Upper lobe of left lung (tissue), 6 donors: Measurements from ENCODE around the gene STK33. TPM values are rescaled to one million over a fixed set of nuclear protein-coding genes. Genes with fewer than 3 reads are reported as not detected.

ENCODE experiments used
- ATAC-seq, 2 donors: fragments of 200-7000 bp; cut with Tn5 transposase; one replicate each; pipeline ENCODE4 v1.9.1; 2022; ENCODE audit warnings: mild to moderate bottlenecking in 2 of 2, moderate library complexity in 2 of 2; ENCODE audit not compliant: low FRiP score in 2 of 2
- DNase-seq, 2 donors: peaks; one replicate each; pipeline ENCODE4 v3.0.0-alpha.2; 2019 to 2020
- H3K27ac ChIP-seq, 4 donors: fragments of 200-600 bp; sonication (generic); one replicate each; pipeline ENCODE4 v1.5.1; 2016 to 2019
- H3K27me3 ChIP-seq, 4 donors: fragments of 200-600 bp; sonication (generic); one replicate each; pipeline ENCODE4 v1.5.1; 2017 to 2019
- H3K36me3 ChIP-seq, 4 donors: fragments of 200-600 bp; sonication (generic); one replicate each; pipeline ENCODE4 v1.5.1; 2016 to 2019
- H3K4me1 ChIP-seq, 4 donors: fragments of 200-600 bp; sonication (generic); one replicate each; pipeline ENCODE4 v1.5.1; 2018 to 2019
- H3K4me3 ChIP-seq, 4 donors: fragments of 200-600 bp; sonication (generic); one replicate each; pipeline ENCODE4 v1.5.1; 2017 to 2019; ENCODE audit warnings: mild to moderate bottlenecking in 2 of 4, moderate library complexity in 1 of 4
- H3K9me3 ChIP-seq, 4 donors: fragments of 200-600 bp; sonication (generic); one replicate each; pipeline ENCODE4 v1.5.1; 2018 to 2019
- EP300 ChIP-seq, 4 donors: sonication (generic); formaldehyde crosslinking; IDR thresholded peaks; one replicate each; pipeline ENCODE4 v1.5.1; 2017; ENCODE audit warnings: antibody characterized with exemption in 4 of 4, control low read depth in 2 of 4
- POLR2A ChIP-seq, 4 donors: fragments of 450-650 bp; IDR thresholded peaks; one replicate each; pipeline ENCODE4 v1.5.1; 2016 to 2017; ENCODE audit warnings: antibody characterized with exemption in 4 of 4, mild to moderate bottlenecking in 2 of 4
- POLR2AphosphoS5 ChIP-seq, 2 donors: sonication (generic); formaldehyde crosslinking; IDR thresholded peaks; one replicate each; pipeline ENCODE4 v1.5.1; 2017; ENCODE audit warnings: antibody characterized with exemption in 2 of 2
- WGBS, 2 donors: methylation state at CpG; one replicate each; pipeline ENCODE4 v1.1.5; 2017 to 2018; 5-methylcytosine and 5-hydroxymethylcytosine counted together
- total RNA-seq, 6 donors: library from RNA; depleted of rRNA in 4 of 6; stranded (reverse); fragments of >200 nt in 4 of 6; gene quantifications; one replicate each; pipeline versions ENCODE4 v1.1.0 to v1.2.1, GENCODE V29; 2016 to 2021
- TF ChIP-seq, protein P1 (sequence below), 6 experiments: fragments of 450-650 bp in 4 of 6; fragments of 200-600 bp in 2 of 6; sonication (generic) in 2 of 6; IDR thresholded peaks; one replicate each; pipeline ENCODE4 v1.5.1; 2016 to 2019; ENCODE audit warnings: antibody characterized with exemption in 6 of 6
- donor health status: DM: no; HTN: no; CAD: no; lungs with moderate emphysema.
- donor health status: DM: no; HTN: yes; CAD: no; lungs with severe emphysema.

The STK33 gene
- total RNA-seq, 6 donors from 2014 or later, result 10.3 to 77.0 (median 15.6) TPM

- Histone ChIP-seq H3K27ac (no peak overlapping the region), H3K4me3 (no peak overlapping the region), H3K27me3 (no peaks in the 10 kb centered on the region), H3K4me1 (no peaks in the 10 kb centered on the region), H3K36me3 (no peaks in the 10 kb centered on the region), H3K9me3 (peaks cover 0 to 5% (median 4%) of the 10 kb centered on the region in 4 donors)
- no peak for DNase-seq
- TF ChIP-seq POLR2AphosphoS5 (IDR thresholded peaks at IDR 0.05) (no peak), EP300 (IDR thresholded peaks at IDR 0.05) (no peak), POLR2A (IDR thresholded peaks at IDR 0.05) (no peak)
- TF ChIP-seq, protein P1, sequence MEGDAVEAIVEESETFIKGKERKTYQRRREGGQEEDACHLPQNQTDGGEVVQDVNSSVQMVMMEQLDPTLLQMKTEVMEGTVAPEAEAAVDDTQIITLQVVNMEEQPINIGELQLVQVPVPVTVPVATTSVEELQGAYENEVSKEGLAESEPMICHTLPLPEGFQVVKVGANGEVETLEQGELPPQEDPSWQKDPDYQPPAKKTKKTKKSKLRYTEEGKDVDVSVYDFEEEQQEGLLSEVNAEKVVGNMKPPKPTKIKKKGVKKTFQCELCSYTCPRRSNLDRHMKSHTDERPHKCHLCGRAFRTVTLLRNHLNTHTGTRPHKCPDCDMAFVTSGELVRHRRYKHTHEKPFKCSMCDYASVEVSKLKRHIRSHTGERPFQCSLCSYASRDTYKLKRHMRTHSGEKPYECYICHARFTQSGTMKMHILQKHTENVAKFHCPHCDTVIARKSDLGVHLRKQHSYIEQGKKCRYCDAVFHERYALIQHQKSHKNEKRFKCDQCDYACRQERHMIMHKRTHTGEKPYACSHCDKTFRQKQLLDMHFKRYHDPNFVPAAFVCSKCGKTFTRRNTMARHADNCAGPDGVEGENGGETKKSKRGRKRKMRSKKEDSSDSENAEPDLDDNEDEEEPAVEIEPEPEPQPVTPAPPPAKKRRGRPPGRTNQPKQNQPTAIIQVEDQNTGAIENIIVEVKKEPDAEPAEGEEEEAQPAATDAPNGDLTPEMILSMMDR (IDR thresholded peaks at IDR 0.05), result no peak
- ATAC-seq, result no peak
- 69% methylated on average over 1 of the region's 1 CpG for WGBS, 2 donors
Measured at GRCh38 chr11:8573777-8574176, 20.3 kb downstream of the STK33 start.

DNA sequence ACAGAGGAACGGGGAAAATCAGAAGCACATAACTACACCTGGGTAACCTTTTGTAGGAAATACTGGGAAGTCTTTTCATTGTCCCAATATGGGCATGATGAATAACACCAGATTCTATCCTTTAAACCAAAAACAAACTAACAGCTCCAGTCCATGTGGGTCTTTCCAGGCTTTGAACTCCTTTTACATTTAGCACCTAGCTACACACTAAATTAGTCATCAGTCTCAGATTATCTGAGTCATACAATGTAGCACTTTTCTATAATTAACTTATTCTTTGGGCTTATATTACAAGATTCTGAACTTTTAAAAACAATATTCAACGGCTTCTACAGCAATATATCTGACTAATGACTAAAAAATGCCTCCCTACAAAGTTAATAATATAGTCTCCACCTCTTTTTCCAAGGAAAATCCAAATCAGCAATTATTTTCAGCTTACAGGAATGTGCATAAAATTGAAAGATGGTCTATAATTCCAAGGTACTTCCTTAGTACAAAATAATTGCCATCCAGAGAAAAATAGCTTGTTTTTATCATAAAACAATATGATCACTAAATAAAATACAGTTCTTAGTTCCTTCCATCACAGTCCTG, 26.3 kb downstream of the STK33 start:
- Histone ChIP-seq H3K36me3 (no peaks in the 10 kb centered on the region), H3K27me3 (no peaks in the 10 kb centered on the region), H3K4me3 (no peak overlapping the region), H3K9me3 (no peaks in the 10 kb centered on the region), H3K27ac (no peak overlapping the region), H3K4me1 (no peaks in the 10 kb centered on the region)
- ATAC-seq (no peak), DNase-seq (no peak)
- whole genome bisulfite sequencing, 2 donors, result 72 to 75% methylated on average over 2 of the region's 2 CpGs
- TF ChIP-seq EP300 (IDR thresholded peaks at IDR 0.05), result no peak
- TF ChIP-seq POLR2A (IDR thresholded peaks at IDR 0.05), result no peak
- TF ChIP-seq, protein P1 (IDR thresholded peaks at IDR 0.05), result no peak
- TF ChIP-seq POLR2AphosphoS5 (IDR thresholded peaks at IDR 0.05), result no peak

GRCh38 chr11:8566613-8567210, 27.3 kb downstream of the STK33 start:
- H3K4me1 ChIP-seq, result no peaks in the 10 kb centered on the region
- no peak overlapping the region for H3K27ac ChIP-seq
- no peak overlapping the region for H3K4me3 ChIP-seq
- H3K27me3 ChIP-seq, result no peaks in the 10 kb centered on the region
- no peak for DNase-seq
- H3K36me3 ChIP-seq, result no peaks in the 10 kb centered on the region
- 39 to 44% methylated on average over 5 of the region's 5 CpGs for WGBS, 2 donors
- TF ChIP-seq POLR2A (IDR thresholded peaks at IDR 0.05), result no peak
- TF ChIP-seq, protein P1 (IDR thresholded peaks at IDR 0.05), result peak in 5 of 6 experiments; percentile 50 to 60 (median 56)
- H3K9me3 ChIP-seq, result peaks cover 0 to 2% (median 2%) of the 10 kb centered on the region in 4 donors
- peak in 1 of 2 donors; percentile 61 for ATAC-seq

DNA sequence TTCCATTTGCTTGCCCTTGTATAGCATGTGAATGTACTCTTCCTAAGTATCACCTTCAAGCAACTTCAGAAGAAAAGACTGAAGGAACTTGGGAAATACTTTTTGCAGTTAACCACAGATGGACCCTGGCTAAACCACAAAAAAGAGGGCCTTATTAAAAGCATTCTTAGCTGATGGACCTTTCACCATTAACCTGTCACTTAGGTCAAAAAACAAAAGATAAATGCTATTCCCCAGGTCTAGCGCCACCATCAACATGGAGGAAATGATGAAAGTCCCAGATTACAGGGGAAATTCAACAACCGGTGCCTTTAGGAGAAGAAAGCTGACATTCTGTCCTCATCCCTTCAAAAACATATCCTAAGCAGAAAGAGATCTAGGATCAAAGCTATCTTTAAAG, 29.5 kb downstream of the STK33 start:
- Histone ChIP-seq H3K36me3 (no peaks in the 10 kb centered on the region), H3K9me3 (peaks cover 0 to 9% (median 6%) of the 10 kb centered on the region in 4 donors), H3K4me1 (no peaks in the 10 kb centered on the region), H3K27ac (no peak overlapping the region), H3K4me3 (no peak overlapping the region), H3K27me3 (no peaks in the 10 kb centered on the region)
- ATAC-seq (no peak), DNase-seq (no peak)
- TF ChIP-seq POLR2A (IDR thresholded peaks at IDR 0.05), result no peak
- TF ChIP-seq, protein P1 (IDR thresholded peaks at IDR 0.05), result no peak
- TF ChIP-seq POLR2AphosphoS5 (IDR thresholded peaks at IDR 0.05), result no peak
- TF ChIP-seq EP300 (IDR thresholded peaks at IDR 0.05), result no peak
- 47 to 63% methylated on average over 2 of the region's 2 CpGs for WGBS, 2 donors

DNA sequence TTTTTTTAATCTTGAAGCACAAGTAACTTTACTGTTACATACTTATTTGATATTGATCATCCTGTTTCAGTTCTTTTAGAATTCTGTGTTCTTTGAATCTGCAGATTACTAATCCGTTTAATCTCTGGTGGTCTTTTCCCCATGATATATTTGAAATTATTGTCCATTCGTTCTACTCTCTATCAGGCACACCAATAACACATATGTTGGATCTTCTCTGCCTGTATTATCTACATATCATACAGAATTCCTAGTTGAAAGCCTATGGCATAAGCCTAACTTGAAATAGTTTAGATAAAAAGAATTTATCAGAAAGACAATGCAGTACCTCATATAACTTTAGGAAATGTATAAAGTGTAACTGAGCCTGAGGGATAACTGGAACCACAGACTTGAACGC, 32.6 kb downstream of the STK33 start:
- Histone ChIP-seq H3K27ac (no peak overlapping the region), H3K4me3 (no peak overlapping the region), H3K36me3 (no peaks in the 10 kb centered on the region), H3K4me1 (no peaks in the 10 kb centered on the region), H3K9me3 (peaks cover 0 to 9% (median 6%) of the 10 kb centered on the region in 4 donors), H3K27me3 (no peaks in the 10 kb centered on the region)
- DNase-seq (no peak), ATAC-seq (no peak)
- TF ChIP-seq POLR2A (IDR thresholded peaks at IDR 0.05) (no peak), EP300 (IDR thresholded peaks at IDR 0.05) (no peak), POLR2AphosphoS5 (IDR thresholded peaks at IDR 0.05) (no peak)
- TF ChIP-seq, protein P1 (IDR thresholded peaks at IDR 0.05), result no peak
- WGBS, 2 donors, result 91 to 92% methylated on average over 3 of the region's 3 CpGs
